Suprapubic skin (tissue), 4 donors: Measurements from ENCODE around the gene IL6ST. TPM values are rescaled to one million over a fixed set of nuclear protein-coding genes. Genes with fewer than 3 reads are reported as not detected.

ENCODE experiments used
- DNase-seq, 2 donors: peaks; one replicate each; pipeline ENCODE4 v3.0.0-alpha.2; 2019; ENCODE audit warnings: low spot score in 2 of 2
- H3K27ac ChIP-seq: fragments of 200-600 bp; sonication (generic); one replicate; pipeline ENCODE4 v1.5.1; 2019
- H3K27me3 ChIP-seq: fragments of 200-600 bp; sonication (generic); one replicate; pipeline ENCODE4 v1.5.1; 2019
- H3K36me3 ChIP-seq: fragments of 200-600 bp; sonication (generic); one replicate; pipeline ENCODE4 v1.5.1; 2019
- H3K4me1 ChIP-seq: fragments of 200-600 bp; sonication (generic); one replicate; pipeline ENCODE4 v1.5.1; 2019
- H3K4me3 ChIP-seq: fragments of 200-600 bp; sonication (generic); one replicate; pipeline ENCODE4 v1.5.1; 2019; ENCODE audit warnings: mild to moderate bottlenecking
- H3K9me3 ChIP-seq: fragments of 200-600 bp; sonication (generic); one replicate; pipeline ENCODE4 v1.5.1; 2019
- CTCF ChIP-seq, 2 donors: fragments of 200-600 bp in 1 of 2; fragments of 450-650 bp in 1 of 2; sonication (generic) in 1 of 2; IDR thresholded peaks; one replicate each; pipeline ENCODE4 v1.5.1; 2016 to 2019; ENCODE audit warnings: antibody characterized with exemption in 2 of 2, mild to moderate bottlenecking in 1 of 2, moderate library complexity in 1 of 2
- EP300 ChIP-seq: sonication (generic); formaldehyde crosslinking; IDR thresholded peaks from one replicate; pipeline ENCODE4 v1.6.1; 2017; ENCODE audit warnings: antibody characterized with exemption
- POLR2A ChIP-seq, 2 donors: fragments of 450-650 bp; IDR thresholded peaks; one replicate each; pipeline ENCODE4 v1.6.1; 2017; ENCODE audit warnings: antibody characterized with exemption in 2 of 2, mild to moderate bottlenecking in 2 of 2, moderate library complexity in 2 of 2
- POLR2AphosphoS5 ChIP-seq, 3 donors: sonication (generic); formaldehyde crosslinking; IDR thresholded peaks; one replicate each; pipeline ENCODE4 v1.6.1; 2017; ENCODE audit warnings: antibody characterized with exemption in 3 of 3
- WGBS: methylation state at CpG from one replicate; pipeline ENCODE4 v1.1.5; 2018; 5-methylcytosine and 5-hydroxymethylcytosine counted together
- total RNA-seq, 4 donors: library from RNA; depleted of rRNA; stranded (reverse); fragments of >200 nt; gene quantifications; one replicate each; pipeline ENCODE4 v1.1.0, GENCODE V29; 2016

Gene IL6ST
- total RNA-seq, 4 donors from 2014 or later: 47.0 to 110 (median 87.5) TPM

DNA sequence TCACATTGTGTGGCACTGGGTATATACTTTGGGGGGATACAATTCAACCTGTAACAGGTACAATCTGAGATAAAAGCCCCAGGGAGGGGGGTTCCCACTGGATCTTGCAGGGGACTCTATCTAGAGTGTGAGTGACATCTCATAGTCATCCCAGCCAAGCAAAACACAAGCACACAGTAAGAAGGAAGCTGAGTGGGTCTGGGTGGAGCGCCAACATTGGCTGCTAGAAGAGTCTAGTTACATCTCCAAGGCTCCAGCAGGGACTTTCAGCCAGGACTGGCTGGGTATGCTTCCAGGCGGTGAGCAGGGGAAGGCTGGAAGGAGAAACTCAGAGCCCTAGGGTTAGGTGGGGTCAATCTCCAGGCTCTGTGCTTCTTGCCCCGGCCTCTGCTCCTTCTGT is 90.6 kb downstream of the IL6ST start:
- TF ChIP-seq POLR2AphosphoS5 (IDR thresholded peaks at IDR 0.05) (no peak), CTCF (IDR thresholded peaks at IDR 0.05) (no peak), EP300 (no peak), POLR2A (IDR thresholded peaks at IDR 0.05) (no peak)
- no peak overlapping the region for H3K27ac ChIP-seq
- 50% methylated on average over 3 of the region's 3 CpGs for WGBS
- H3K4me3 ChIP-seq: no peak overlapping the region
- H3K27me3 ChIP-seq: no peaks in the 10 kb centered on the region
- H3K36me3 ChIP-seq: no peaks in the 10 kb centered on the region
- H3K9me3 ChIP-seq: no peaks in the 10 kb centered on the region
- no peak for DNase-seq
- peaks cover 15% of the 10 kb centered on the region for H3K4me1 ChIP-seq

DNA sequence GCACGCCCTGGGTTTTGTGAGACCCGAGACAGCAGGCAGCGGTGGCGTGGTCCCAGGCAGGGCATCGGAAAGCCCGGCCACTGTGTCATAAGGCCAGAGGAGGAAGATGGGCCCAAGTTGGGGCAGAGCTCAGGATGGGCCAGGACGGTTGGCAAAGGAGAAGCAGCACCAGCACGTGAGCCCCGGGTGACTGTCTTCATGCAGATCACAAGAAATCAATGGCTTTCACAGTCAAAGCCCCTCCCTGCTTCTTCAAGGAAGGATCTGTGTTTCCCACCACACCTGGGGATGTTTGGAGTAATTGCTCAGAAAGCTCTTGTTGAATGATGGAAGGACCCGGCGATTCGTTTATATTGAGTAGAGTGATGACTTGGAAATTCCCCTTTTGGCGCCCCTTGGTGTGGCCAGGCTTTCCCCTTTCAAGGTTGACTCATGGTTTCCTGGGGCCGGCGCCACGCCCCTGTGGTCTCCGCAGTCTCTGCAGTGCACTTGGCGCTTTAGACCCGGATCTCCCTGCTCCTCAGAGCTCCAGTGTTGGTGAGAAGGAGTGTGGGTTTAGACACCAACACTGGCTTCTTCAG is 91.6 kb downstream of the IL6ST start:
- no peak for DNase-seq
- Histone ChIP-seq H3K27ac (no peak overlapping the region), H3K4me3 (no peak overlapping the region), H3K27me3 (no peaks in the 10 kb centered on the region), H3K36me3 (no peaks in the 10 kb centered on the region), H3K4me1 (peaks cover 15% of the 10 kb centered on the region), H3K9me3 (no peaks in the 10 kb centered on the region)
- WGBS: 68% methylated on average over 19 of the region's 19 CpGs
- TF ChIP-seq POLR2AphosphoS5 (IDR thresholded peaks at IDR 0.05) (no peak), CTCF (IDR thresholded peaks at IDR 0.05) (no peak), POLR2A (IDR thresholded peaks at IDR 0.05) (no peak), EP300 (no peak)

- TF ChIP-seq EP300 (no peak), CTCF (IDR thresholded peaks at IDR 0.05) (no peak), POLR2AphosphoS5 (IDR thresholded peaks at IDR 0.05) (no peak), POLR2A (IDR thresholded peaks at IDR 0.05) (no peak)
- H3K27me3 ChIP-seq: no peaks in the 10 kb centered on the region
- DNase-seq: no peak
- H3K4me1 ChIP-seq: peaks cover 18% of the 10 kb centered on the region
- WGBS: 82% methylated on average over 5 of the region's 5 CpGs
- H3K36me3 ChIP-seq: no peaks in the 10 kb centered on the region
- no peak overlapping the region for H3K4me3 ChIP-seq
- H3K9me3 ChIP-seq: no peaks in the 10 kb centered on the region
- H3K27ac ChIP-seq: no peak overlapping the region
These were observed 92.1 kb downstream of the IL6ST start for GRCh38 chr5:55902696-55903095.

DNA sequence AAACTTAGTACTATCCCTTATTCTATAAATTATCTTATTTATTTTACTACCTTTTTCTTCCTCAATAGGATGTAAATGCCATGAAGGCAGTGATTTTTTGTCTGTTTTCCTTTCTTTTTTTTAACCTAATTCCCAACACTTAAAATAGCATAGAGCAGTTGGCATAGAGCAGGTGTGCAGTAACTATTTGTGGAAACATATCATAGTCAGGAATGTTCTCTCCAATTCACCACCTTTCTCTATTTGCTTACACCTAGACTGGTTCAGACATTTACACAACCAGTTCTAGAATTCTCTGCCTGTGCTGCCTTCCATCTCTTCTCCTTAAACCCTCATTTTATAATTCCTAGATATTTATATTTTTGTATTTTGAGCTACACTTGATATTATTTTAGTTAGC is 94.0 kb downstream of the IL6ST start:
- Histone ChIP-seq H3K27me3 (no peaks in the 10 kb centered on the region), H3K36me3 (no peaks in the 10 kb centered on the region), H3K4me1 (peaks cover 25% of the 10 kb centered on the region), H3K27ac (no peak overlapping the region), H3K4me3 (no peak overlapping the region), H3K9me3 (no peaks in the 10 kb centered on the region)
- no peak for TF ChIP-seq POLR2AphosphoS5 (IDR thresholded peaks at IDR 0.05)
- TF ChIP-seq EP300: no peak
- TF ChIP-seq POLR2A (IDR thresholded peaks at IDR 0.05): no peak
- no peak for TF ChIP-seq CTCF (IDR thresholded peaks at IDR 0.05)
- DNase-seq: no peak

GRCh38 chr5:55900068-55900467 is 94.7 kb downstream of the IL6ST start:
- Histone ChIP-seq H3K9me3 (no peaks in the 10 kb centered on the region), H3K27ac (no peak overlapping the region), H3K4me3 (no peak overlapping the region), H3K4me1 (peaks cover 23% of the 10 kb centered on the region), H3K27me3 (no peaks in the 10 kb centered on the region), H3K36me3 (no peaks in the 10 kb centered on the region)
- WGBS: 52% methylated on average over 1 of the region's 1 CpG
- no peak for TF ChIP-seq POLR2A (IDR thresholded peaks at IDR 0.05)
- TF ChIP-seq POLR2AphosphoS5 (IDR thresholded peaks at IDR 0.05): no peak
- TF ChIP-seq CTCF (IDR thresholded peaks at IDR 0.05): no peak
- no peak for DNase-seq
